HG03103 (cell line): ENCODE results near the gene FAM3B.
"Not testable (repeated sequence)": the region's sequence is repeated elsewhere in the genome, so short reads cannot be mapped to it uniquely, and the experiment has no call there.

Experiments
- ATAC-seq: cut with Tn5 transposase; IDR thresholded peaks from one replicate; pipeline ENCODE4 v1.9.1; 2021; ENCODE audit warnings: low read depth; ENCODE audit not compliant: unreplicated experiment

FAM3B gene

GRCh38 chr21:41316200-41317062 lies at the start of gene FAM3B:
Gene FAM3B, plus strand, starts transcription at chr21:41316801. Its CDS starts 79 bp downstream, at chr21:41316880.
- ATAC-seq: no peak

- ATAC-seq: no peak
Measured at GRCh38 chr21:41267346-41267745, 49.3 kb upstream of the FAM3B start.

DNA sequence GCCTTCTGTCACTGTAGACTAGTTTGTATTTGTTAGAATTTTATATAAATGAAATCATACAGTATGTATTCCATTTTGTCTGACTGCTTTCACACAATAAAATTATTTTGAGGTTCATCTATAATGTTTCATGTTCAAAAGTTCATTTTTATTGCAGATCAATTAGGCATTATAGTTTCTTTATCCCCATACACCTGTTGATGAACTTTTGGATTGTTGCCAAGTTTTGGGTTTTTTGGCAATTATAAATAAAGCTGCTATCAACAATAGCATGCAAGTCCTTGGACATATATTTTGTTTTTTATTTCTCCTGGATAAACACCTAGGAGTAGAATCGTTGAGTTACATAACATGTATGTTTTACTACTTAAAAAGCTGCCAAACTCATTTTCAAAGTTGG lies 47.1 kb upstream of the FAM3B start:
- no peak for ATAC-seq

DNA sequence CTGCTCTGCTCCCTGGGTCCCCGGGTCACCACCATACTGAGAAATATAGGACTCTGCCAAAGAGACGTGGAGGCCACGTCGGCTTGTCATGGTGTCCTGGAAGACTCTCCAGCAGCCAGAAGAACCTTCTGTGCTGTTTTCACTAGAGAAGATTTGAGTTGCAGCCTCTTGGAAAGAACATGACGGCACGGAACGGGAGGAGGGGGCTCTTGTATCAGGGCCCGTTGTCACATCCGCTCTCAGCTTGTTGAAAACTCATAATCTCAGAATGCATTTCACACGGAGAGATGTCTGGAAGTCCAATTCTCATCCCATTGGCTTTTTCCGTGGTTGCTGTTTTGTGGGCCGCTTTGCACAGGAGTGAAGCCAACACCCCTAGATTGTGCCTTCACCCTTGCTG lies 39.4 kb upstream of the FAM3B start:
- ATAC-seq: no peak

DNA sequence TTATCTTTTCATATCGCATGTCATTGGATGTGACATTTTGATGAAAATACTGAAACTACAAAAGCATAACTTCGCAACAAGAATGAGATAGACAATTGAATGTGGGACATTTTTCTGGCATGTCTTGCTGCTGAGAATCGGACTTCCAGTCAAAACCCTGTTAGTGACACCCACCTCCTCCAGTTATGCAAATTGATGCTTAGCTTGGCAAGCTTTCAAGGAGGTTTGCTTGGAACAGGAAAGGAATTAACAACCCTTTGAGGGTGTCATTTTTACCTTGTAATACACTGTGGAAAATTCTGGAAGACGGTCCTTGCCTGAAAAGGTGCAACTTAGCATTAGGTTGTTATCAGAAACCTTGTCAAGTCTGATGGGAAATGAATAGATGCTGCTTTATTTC lies 38.8 kb upstream of the FAM3B start:
- no peak for ATAC-seq

GRCh38 chr21:41280115-41280919 lies 36.3 kb upstream of the FAM3B start:
- ATAC-seq: no peak

- no peak for ATAC-seq
Measured at GRCh38 chr21:41282412-41282811, 34.2 kb upstream of the FAM3B start.

- ATAC-seq: no peak
Measured at GRCh38 chr21:41283211-41283818, 33.3 kb upstream of the FAM3B start.

GRCh38 chr21:41289431-41289830 lies 27.2 kb upstream of the FAM3B start:
- no peak for ATAC-seq

DNA sequence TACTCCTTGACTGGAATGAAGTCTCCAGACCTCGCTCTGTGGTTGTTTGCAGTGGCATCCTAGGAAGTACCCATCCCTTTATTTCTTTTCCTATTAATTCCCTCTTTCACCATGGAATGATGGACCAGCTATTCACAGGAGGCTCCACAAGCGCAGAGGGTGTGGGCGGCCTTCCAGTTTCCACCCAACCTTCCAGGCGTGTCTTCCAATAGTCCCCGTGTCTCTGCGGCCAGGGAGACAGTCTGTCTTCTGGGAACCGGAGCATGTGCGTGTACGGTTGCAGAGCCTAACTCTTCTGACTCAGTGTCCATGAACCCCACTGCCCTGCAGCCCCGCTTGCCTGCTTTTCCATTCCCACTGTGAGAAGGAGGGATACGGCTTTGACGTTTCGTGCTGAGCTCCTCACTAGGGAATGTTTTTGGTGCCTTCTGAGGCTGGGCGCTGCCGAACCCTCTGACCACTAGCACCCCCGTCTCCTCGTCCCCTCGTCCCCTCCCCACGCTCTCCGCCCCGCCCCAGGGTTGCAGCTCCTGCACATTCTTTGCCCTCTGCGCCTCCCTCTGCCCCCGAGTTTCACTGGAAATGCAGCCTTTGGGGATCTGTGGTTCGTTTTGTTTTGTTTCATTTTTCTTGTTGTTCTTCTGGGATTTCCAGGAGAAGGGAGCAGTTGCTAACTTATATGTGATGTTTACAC lies 26.3 kb upstream of the FAM3B start:
- ATAC-seq: no peak

DNA sequence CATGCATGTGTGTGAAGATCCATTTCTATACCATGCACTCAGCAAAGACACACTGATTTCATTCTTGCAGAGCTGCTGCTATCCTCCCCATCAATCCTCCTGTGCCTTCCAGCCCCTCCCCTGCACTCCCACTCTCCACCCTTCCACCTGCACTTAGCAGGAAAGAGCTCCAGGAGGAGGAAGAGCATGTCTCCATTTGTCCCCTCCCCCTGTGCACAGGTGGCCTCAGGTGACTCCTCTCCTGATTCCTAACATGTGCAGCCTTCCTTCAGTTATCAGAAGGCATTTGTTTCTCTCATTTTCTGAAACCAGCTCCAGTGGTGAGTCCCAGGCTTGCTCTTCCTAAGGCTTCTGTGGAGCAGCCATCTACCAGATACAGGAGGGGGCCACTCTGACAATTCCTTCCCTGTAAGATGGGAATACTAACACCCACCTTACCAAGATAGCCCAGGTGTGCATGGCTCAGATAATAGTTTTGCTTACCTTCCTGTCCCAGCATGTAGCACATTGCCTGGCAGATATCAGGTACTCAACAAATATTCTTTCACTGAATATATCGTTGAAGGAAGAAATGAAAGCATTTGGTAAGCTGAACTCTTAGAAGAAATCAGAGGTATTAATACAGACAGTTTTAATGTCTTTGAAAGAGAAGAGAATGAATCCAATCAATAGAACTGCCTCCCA lies 21.9 kb upstream of the FAM3B start:
- ATAC-seq: no peak

DNA sequence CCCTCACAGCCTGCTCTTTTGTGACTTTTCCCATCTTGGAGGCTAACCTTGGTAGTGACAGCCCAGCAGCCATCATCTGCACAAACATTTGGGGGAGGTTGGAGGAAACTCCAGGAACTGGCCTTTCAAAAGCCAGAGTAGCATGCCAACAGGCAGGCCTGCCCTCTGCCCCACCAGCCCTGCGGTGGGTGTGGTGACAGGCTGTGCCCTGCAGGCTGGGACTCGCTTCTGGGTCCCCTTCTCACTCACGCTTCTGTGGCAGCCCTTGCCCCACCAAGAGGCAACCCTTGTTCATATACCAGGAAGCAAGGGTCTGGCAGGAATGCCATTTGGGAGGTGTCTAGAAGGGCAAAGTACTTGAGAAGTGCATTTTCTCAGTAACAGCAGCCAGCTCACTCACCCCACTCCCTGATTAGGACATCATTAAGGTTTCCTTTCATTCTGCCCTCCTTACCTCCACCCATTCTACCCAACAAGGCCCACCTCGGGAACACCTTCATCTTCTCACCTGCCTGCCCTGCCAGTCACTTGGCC lies 20.8 kb upstream of the FAM3B start:
- ATAC-seq: no peak

GRCh38 chr21:41302976-41303375 lies 13.6 kb upstream of the FAM3B start:
- no peak for ATAC-seq

DNA sequence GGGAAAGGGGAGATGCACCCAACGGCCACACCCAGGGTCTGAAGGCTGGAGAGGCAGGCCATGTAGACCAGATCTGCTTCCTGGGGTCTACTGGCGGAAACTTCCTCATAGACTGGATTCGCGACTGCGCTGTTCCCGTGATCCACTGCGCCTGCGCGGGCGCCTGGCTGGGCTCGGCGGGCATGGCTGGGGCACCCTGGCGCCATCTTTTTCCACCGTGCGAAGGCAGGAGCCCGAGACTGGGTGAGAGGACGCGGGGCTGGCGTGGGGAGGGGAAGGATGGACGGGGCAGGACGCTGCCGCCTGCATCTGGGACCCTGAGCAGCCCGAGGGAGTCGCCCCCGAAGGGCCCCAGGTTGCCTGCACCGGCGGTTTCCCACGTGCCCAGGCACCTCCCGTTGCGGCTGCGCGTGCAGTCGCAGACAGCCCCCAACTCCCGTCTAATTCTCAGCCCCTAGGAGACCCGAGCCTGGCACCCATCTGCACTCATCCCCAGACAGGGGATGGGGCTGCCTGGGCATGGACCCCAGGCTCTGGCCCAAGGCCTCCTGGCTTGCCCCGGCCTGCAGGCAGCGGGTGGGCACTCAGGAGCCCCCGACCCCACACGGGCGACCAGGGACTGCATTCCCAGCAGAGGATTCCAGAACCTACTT lies 12.4 kb upstream of the FAM3B start:
- ATAC-seq: no peak

DNA sequence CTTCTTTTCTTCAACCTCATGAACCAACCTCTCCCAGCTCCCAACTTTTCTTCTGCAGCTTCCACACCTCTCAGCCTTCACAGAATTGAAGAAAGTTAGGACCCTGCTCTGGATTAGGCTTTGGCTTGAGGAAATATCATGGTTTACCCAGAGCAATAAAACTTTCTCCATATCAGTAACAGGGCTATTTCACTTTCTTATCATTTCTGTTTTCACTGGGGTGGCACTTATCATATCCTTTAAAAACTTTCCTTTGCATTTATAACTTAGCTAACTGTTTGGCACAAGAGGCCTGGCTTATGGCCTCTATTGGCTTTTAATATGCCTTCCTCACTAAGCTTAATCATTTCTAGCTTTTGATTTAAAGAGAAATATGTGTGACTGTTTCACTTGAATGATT lies 9.4 kb upstream of the FAM3B start:
- ATAC-seq: no peak

DNA sequence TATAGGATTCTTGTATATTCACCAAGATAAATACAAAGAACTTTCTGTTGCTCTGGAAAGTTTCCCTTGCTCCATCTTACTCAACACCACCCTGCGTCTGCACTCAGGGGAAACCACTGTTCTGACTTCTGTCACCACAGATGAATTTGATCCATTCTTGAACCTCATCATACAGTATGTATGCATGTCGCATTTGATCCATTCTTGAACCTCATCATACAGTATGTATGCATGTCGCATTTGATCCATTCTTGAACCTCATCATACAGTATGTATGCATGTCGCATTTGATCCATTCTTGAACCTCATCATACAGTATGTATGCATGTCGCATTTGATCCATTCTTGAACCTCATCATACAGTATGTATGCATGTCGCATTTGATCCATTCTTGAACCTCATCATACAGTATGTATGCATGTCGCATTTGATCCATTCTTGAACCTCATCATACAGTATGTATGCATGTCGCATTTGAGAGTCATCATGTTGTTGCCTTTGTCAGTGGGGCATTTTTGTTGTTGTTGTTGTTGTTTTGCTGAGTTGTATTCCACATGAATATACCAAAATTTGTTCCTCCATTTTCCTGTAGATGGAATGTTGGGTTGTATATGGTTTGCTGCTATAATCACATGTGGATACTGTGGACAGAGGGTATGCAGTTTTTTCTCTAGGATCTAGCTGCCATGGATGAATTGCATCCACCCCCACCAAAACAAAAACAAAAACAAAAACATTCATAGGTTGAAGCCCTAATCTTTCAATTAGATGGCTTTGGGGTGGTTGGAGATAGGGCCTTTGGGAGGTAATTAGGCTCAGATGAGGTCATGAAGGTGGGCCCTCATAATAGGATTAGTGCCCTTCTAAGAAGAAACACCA lies 3.1 kb upstream of the FAM3B start:
- not testable (repeated sequence) for ATAC-seq

GRCh38 chr21:41315726-41316125 lies 875 bp upstream of the FAM3B start:
- no peak for ATAC-seq

GRCh38 chr21:41317063-41317392 lies 427 bp downstream of the FAM3B start:
- ATAC-seq: no peak

DNA sequence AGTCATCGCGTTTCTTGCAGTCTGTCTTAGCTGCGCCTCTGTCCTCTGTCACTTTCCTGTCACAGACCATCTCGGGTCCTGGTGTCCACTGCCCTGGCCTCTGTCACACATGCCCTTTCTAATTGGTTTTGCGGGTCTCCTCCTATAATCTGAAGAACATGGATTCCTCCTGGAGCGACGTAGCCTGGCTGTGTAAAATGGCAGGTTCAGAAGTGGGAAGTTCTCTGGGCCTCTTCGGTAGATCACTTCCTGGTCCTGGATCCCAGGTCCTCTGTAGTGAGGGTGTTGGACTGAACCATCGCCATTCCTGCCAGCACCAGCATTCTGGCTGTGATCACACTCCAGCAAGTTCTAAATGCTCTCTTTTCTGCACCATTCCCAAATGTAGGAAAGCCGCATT lies 857 bp downstream of the FAM3B start:
- no peak for ATAC-seq
